Endothelial cell of coronary artery (primary cell): ENCODE measurements around the gene CA11. TPM values are rescaled to one million over a fixed set of nuclear protein-coding genes. Genes with fewer than 3 reads are reported as not detected.

ENCODE experiments used
- total RNA-seq: library from RNA; depleted of rRNA; stranded (reverse); fragments of >200 nt; gene quantifications from 2 replicates; pipeline ENCODE4 v1.2.3, GENCODE V29; 2014

CA11 gene
- total RNA-seq, result 1.3 and 1.7 TPM in 2 replicates

GRCh38 chr19:48646001-48646721 is at the start of gene CA11:
Gene CA11 (minus strand): TSS chr19:48646187. CDS start chr19:48645632, 555 bp downstream.

GRCh38 chr19:48672994-48673393 is 27.0 kb upstream of the CA11 start, which contains the start of gene NTN5:
Gene NTN5 (minus strand): TSS chr19:48673017. CDS start chr19:48670986, 2,031 bp downstream.

GRCh38 chr19:48636859-48637448 is 9.0 kb downstream of the CA11 start, which contains the start of gene DBP:
Gene DBP (minus strand): TSS chr19:48637379. CDS start chr19:48636994, 385 bp downstream.

GRCh38 chr19:48618916-48619691 is 26.9 kb downstream of the CA11 start, which contains the start of the genes RPL18 and SPHK2:
Gene RPL18 (minus strand): TSS chr19:48619178. CDS start chr19:48619143, 35 bp downstream.
Gene SPHK2 (plus strand): TSS chr19:48619506. CDS start chr19:48620515, 1,009 bp downstream.

GRCh38 chr19:48614436-48615230 is 31.4 kb downstream of the CA11 start, which contains the start of gene FAM83E:
Gene FAM83E (minus strand): TSS chr19:48615076. CDS start chr19:48613372, 1,704 bp downstream.

GRCh38 chr19:48606463-48607358 is 39.3 kb downstream of the CA11 start, which contains the start of gene SPACA4:
Gene SPACA4 (plus strand): TSS chr19:48606742. CDS start chr19:48606979, 237 bp downstream.

Other genes starting within 250 kb of the CA11 start
- gene GRWD1, start 200.2 kb downstream of the CA11 start, total RNA-seq, result 30.1 and 31.1 TPM in 2 replicates
- 0.36 and 0.75 TPM in 2 replicates for gene KCNJ14, start 190.6 kb downstream of the CA11 start, total RNA-seq
- 58.9 and 69.9 TPM in 2 replicates for gene CYTH2, start 176.8 kb downstream of the CA11 start, total RNA-seq
- under 0.01 and 0.28 TPM in 2 replicates for gene LMTK3, start 134.4 kb downstream of the CA11 start, total RNA-seq
- not detected in 2 replicates for gene SULT2B1, start 94.0 kb downstream of the CA11 start, total RNA-seq
- not detected in 2 replicates for gene SPACA4, start 39.4 kb downstream of the CA11 start, total RNA-seq
- gene FAM83E, start 31.1 kb downstream of the CA11 start, total RNA-seq, result 0.56 and 0.90 TPM in 2 replicates
- gene RPL18, start 27.0 kb downstream of the CA11 start, total RNA-seq, result 2,428 and 2,851 TPM in 2 replicates
- gene SPHK2, start 26.7 kb downstream of the CA11 start, total RNA-seq, result 4.6 and 5.0 TPM in 2 replicates
- gene DBP, start 8.8 kb downstream of the CA11 start, total RNA-seq, result 0.81 and 1.6 TPM in 2 replicates
- gene NTN5, start 26.8 kb upstream of the CA11 start, total RNA-seq, result under 0.01 TPM in 1 of 2 replicates, not detected in the other
- gene FUT2, start 49.8 kb upstream of the CA11 start, total RNA-seq, result not detected in 2 replicates
- 0.09 and 0.38 TPM in 2 replicates for gene MAMSTR, start 73.5 kb upstream of the CA11 start, total RNA-seq
- 54.5 and 70.3 TPM in 2 replicates for gene RASIP1, start 94.4 kb upstream of the CA11 start, total RNA-seq
- 0.27 and 0.38 TPM in 2 replicates for gene IZUMO1, start 100.7 kb upstream of the CA11 start, total RNA-seq
- gene FUT1, start 106.5 kb upstream of the CA11 start, total RNA-seq, result 4.5 and 6.9 TPM in 2 replicates
- not detected in 2 replicates for gene FGF21, start 109.3 kb upstream of the CA11 start, total RNA-seq
- gene BCAT2, start 164.8 kb upstream of the CA11 start, total RNA-seq, result 36.6 and 36.9 TPM in 2 replicates
- gene HSD17B14, start 190.3 kb upstream of the CA11 start, total RNA-seq, result 4.6 and 4.9 TPM in 2 replicates
- gene PLEKHA4, start 222.4 kb upstream of the CA11 start, total RNA-seq, result 1.2 and 3.2 TPM in 2 replicates
- 29.1 and 32.7 TPM in 2 replicates for gene PPP1R15A, start 226.2 kb upstream of the CA11 start, total RNA-seq